SH-SY5Y (cell line): ENCODE measurements around the gene DMBT1.

ENCODE experiments used
- GATA2 ChIP-seq: IDR thresholded peaks from 2 replicates; pipeline ENCODE4 v1.6.1; 2011; ENCODE audit warnings: mild to moderate bottlenecking, low read depth, low read length
- GATA3 ChIP-seq: IDR thresholded peaks from 2 replicates; pipeline ENCODE4 v1.6.1; 2011; ENCODE audit warnings: low read depth, mild to moderate bottlenecking, low read length, moderate library complexity

DNA sequence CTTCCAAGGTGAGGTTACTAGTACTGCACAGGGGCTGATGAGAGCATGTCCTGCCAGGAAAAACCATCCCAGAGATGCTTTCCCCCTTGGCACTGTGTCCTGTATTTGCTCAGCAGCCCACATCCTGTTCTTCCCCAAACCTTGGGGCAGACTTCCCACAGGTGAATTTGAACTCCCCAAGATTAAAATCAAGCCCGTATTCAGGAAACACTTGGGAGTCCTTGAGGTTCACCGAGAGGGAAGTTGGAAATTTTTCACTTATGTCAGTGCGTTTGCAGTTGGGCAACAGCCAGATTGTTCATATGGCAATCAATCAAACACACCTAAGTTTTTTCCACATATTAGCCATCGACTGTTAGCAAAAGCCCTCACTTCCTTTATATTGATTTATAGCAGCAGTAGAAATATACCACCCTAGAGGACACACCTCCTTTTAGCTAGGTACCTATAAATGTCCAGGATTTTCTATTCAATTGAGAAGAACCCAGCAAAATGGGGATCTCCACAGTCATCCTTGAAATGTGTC, at the start of gene DMBT1:
- TF ChIP-seq GATA2, result no peak
- no peak for TF ChIP-seq GATA3
